SHP77 (cell line): ENCODE measurements around the gene CYP46A1.

Experiments used
- DNase-seq, 2 experiments: peaks; one replicate each; lab custom pipeline; 2025; lab: John Stamatoyannopoulos, UW

CYP46A1 gene

DNA sequence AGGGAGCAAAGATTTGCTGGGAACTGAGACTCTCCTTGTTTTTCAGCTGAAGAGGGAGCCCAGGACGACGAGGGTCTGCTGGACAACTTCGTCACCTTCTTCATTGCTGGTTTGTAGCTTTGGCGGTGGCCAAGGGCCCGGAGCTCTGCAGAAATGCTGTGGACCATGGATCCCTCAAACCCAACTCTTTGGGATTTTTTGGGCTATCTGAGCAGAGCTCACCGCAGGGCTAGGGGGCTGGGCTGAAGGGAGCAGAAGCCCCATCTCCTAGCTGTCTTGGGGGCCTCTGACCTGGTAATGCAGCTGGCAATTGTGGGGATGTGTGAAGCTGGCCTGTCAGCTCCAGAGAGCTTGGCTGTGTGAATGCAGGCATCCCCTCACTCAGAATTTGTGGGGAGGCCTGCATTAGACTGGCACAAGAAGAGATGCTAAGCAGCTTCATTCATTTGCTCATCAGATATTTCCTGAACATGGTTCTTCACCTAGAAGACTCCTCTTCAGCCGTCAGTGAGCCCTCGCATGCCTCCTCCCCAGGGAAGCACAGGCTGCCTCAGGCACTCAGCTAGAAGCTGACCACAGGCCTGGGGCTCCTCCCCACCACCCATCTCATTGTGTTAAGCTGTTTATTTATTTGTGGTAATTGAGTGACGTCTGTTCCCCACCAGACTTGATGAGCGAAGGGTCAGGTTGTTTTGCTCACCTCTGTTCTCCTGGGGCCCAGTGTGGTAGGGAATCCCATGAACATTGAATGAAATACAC is 32.2 kb downstream of the CYP46A1 start:
- DNase-seq: no peak

DNA sequence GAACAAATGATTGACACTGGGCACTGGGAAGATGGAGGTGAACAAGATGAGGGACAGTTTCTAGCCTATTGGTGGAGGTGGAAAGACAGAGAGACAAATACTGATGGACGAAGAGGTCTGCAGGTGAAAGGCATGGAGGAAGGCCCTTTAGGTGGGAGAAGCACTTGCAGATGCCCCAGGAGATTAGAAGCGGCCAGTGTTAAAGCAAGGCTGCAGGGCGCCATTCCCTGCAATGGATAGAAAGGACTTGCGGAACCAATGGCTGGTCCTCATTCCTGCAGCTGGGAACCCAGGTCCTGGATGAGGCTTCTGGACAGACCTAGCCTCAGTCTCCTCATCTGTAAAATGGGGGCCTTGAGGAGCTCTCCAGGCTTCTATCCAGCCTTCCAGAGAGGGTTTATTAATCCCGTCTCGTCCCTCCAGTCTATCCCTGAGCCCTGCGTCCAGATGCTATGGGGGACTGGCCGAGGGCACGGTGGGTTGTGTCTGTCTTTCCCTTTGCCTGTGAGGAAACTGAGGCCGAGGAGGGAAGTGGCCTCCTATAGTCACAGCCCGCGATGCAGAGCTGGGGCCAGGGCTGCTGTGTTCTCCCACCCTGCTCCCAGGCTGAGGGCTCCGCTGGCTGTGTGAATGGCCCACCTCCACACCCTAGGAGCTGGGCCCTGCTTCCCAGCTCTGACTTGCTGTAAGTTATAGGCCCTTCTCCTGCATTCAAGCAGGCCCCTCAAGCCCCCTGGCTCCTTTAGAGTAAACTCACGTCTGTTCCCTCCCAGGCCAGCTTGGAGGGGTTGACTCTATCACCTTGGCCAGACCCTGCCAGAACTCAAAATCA is 33.0 kb downstream of the CYP46A1 start:
- no peak for DNase-seq

DNA sequence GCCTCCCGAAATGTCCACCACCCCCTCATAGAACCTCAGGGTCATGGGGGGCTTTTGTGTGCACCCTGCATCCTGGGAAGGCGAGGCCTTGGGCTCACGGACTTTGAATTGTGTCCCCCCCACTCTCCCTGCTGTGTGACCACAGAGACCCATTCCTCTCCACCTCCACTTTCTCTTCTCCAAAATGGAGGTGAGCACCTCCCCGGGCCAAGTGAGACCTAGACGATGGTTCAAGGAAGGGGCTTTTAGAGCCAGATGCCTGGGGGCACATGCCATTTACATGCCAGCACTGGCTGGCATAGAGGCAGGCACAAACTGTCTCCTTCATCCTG is 33.5 kb downstream of the CYP46A1 start:
- no peak for DNase-seq

DNA sequence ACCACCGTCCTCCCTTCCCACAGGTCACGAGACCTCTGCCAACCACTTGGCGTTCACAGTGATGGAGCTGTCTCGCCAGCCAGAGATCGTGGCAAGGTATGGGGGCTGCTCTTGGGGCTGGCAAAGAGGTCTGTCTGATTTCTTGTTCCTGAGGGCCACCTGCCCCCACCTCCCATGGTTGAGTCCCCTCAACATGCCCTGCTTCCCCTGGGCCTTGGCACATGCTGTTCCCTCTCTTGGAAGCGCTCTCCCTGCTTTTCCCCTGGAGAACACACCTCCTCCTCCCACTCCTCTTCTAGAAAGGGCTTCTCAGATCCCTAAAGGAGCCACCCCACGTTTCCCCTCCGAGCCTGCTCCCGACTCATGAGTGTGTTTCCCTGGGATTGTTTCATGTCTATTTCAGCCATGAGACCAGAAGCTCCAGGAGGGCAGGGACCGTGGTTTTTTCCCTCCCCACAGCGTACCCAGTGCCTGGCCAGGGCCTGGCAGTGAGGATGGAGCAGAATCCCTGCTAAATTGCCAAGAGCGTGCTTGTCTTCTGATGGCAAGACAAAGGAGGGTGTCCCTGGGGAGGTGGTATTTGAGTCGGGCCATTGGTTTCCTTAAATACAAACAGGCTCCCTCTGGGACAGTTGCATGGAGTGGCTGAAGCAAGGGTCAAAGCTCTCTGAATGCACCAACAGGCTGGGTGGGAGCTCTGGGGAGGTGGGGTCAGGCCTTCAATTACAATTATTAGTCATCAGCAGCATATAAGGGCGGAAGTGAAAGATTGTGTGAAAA is 34.1 kb downstream of the CYP46A1 start:
- DNase-seq: no peak

DNA sequence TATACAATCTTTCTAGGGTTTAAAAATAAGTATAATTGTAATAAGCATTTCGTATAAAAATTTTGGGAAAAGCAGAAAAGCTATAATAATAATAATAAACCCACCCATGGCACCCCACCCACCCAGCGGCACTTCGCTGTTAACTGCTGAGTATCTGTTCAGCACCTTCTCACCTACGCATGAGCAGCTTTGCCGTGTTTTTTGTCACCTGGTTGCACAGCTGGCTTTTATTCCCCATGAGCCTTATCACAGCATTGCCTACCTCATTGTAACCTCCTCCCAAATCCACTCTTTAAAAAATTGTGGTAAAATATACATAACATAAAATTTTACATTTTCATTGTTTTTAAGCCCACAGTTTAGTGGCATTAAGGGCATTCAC is 34.7 kb downstream of the CYP46A1 start:
- DNase-seq: no peak

DNA sequence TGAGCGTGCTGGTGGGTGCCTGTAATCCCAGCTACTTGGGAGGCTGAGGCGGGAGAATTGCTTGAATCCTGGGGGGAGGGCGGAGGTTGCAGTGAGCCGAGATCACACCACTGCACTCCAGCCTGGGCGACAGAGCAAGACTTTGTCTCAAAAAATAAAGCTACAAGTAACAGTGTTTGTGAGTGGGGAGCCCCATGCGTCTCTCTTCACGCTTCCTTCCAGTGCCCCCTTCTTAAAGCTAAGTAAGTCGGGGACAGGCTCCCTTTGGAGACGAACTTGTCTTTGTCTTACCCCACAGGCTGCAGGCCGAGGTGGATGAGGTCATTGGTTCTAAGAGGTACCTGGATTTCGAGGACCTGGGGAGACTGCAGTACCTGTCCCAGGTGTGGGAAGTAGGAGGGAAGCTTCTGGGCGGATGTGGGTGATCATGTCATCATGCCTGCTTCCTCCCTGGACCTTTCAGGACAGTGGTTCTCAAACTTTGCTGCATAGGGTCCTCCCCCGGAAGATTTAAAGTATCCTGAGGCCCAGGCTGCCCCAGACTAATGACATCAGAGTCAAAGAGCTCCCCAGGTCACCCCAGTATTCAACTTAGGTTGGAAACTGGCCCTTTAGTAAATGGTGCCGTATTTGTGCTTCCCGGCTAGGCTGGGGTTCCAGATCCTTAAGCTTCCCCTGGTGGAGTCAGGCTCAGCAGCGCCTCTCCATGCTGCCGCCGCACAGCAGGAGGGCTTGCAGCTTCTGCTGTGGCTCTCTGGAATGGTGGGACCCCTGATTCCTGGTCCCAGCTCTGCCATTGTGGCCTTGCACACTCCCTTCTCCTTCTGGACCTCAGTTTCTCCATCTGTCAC is 37.1 kb downstream of the CYP46A1 start:
- no peak for DNase-seq

DNA sequence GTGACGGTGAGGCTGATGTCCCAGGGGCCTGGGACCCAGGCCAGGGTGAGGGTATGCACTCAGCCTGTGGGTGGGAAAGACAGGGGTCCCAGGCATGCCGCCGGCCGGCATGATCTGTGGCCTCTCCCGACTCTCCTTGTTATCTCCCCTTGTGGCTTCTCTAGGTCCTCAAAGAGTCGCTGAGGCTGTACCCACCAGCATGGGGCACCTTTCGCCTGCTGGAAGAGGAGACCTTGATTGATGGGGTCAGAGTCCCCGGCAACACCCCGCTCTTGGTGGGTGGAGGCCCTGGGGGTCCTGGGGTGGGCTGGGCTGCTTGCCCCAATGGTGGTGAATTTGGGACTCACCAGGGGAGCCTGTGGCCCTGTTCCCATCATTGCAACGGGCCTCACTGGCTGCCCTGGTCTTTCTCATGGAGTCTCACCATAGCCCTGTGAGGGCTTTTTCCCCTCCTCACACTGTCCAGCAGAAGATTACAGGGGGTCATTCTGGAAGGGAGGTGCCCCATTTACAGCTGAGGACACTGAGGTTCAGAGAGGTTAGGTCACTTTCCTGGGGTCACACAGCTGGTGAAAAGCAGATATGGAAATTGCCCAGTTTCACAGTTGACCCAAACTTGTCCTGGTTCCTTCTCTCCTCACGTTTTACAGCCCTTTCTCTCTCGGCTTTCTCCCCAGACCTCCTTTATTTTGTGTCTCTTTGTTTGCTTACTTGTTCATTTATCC is 37.9 kb downstream of the CYP46A1 start:
- no peak for DNase-seq

DNA sequence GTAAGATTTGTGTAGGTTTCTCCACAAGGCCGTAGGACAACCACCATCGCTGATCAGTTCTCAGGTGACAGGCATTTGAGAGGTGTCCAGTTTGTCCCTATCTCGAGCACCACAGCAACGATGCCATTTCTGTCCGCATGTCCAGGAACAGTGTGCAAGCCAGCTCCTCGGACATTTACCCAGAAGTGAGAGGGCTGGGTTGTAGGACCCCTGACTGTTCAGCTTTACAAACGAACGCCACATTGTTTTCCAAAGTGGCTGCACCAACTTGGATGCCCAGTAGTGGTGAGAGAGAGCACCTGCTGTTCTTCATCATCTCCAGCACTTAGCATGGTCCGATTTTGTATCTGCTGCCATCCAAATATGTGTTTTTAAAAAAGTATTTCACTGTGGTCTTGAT is 38.6 kb downstream of the CYP46A1 start:
- no peak for DNase-seq

DNA sequence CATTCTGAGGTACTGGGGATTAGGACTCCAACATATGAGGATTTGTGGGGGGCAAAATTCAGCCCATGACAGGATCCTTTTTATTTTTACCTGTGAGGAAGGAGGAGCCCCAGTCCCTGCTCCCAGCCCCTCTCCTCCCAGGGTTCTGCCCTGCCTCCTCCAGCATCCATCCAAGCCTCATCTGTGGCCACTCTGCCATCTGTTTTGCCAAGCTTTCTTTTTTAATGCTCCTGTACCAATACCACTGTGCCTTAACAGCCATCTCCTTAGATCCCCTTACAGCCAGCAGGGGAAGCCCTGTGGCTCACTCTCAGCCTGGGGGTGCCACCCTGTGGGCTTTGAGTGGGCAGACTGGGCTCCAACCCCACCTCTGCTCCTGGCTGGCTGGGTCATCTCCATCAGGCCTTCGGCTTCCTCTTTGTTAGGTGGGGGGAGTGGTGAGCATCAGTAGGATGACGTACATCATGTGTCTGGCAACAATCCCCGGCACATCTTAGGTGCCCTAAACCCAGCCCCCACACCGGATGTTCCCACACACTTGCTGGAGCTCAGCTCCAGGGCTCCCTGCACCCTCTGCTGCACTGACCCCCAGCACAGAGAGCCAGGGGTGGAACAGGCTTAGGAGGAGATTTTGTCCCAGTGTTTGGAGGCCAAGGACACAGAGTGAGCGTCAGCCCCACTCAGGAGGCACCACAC is 40.2 kb downstream of the CYP46A1 start:
- no peak for DNase-seq

DNA sequence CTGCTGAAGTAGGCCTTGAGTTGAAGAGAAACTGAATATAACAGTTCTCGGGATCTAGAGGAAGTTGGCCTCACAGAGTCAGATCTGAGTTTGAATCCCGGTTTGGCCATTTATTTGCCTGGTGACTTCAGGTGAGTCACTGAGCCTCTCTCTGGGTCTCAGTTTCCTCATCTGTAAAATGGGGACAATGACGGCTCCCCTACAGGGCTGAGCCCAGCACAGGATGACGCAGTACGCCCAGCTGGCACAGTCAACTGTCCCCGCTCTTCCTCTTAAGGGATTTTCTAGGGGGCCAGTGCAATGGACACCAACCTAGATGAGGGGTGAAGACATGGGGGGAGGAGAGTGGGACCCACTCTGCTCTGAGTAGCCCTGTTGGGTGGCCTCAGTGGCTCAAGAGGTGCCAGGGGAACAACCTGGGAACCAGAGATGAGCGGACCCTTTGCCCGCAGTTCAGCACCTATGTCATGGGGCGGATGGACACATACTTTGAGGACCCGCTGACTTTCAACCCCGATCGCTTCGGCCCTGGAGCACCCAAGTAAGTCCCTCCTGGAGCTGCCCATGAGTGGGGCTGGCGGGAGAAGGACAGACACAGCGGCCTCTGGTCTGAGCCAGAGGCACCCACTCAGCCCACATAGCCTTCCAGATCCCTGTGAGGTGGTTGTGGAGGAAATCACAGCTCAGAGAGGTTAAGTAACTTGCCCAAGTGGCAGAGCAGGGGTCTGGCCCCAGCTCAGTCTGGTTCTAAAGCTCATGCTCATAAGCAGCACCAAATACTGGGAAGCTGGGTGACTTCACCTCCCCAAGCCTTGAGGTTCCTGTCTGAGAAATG is 41.1 kb downstream of the CYP46A1 start:
- DNase-seq: no peak

DNA sequence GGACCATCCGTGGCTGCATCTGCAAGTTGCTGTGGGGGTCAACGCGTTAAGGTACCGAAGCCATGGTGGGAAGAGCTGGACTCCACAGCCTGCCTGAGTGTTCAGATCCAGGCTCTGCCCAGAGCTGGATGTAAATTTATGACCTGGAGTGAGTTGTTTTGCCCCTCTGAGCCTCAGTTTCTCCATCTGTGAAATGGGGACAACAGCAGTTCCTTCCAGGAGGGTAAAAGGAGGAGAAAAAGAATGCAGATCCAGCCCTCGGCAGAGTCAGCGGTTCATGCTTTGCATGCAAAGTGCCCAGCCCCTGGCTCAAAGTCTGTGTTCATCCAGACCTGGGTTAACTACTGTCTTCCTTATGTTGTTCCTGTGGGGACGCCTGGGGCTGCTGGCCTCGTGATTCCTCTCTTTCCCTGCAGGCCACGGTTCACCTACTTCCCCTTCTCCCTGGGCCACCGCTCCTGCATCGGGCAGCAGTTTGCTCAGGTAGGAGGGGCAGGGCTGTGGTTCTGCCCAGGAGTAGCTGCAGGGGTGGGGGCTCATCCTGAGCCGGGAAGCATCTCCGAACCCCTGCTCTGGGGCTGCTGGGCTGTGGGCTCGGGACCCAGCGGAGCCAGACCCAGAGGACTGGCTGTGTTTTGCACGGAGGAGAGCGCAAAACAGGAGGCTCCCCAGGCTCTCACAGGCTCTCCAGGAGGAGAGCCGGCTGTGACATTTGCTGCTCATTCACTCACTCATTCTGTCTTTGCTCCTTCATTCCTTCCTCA is 41.9 kb downstream of the CYP46A1 start:
- DNase-seq: no peak

DNA sequence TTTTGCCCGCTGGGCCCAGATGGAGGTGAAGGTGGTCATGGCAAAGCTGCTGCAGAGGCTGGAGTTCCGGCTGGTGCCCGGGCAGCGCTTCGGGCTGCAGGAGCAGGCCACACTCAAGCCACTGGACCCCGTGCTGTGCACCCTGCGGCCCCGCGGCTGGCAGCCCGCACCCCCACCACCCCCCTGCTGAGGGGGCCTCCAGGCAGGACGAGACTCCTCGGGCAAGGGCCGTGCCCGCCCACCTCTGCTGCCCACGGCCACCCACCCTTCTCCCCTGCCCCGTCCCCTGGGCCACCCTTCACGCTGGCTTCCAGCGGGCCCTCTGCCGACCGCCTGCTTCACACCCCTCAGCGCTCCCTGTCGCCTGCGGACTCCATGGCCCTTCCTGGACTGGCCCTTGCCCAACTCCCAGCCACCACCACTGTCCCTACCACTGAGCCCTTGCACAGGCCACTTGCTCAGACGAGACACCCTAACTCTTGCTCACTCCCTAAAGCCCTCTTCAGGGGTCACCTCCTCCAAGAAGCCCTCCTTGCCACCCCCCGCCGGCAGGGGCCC is 42.5 kb downstream of the CYP46A1 start:
- DNase-seq: no peak

DNA sequence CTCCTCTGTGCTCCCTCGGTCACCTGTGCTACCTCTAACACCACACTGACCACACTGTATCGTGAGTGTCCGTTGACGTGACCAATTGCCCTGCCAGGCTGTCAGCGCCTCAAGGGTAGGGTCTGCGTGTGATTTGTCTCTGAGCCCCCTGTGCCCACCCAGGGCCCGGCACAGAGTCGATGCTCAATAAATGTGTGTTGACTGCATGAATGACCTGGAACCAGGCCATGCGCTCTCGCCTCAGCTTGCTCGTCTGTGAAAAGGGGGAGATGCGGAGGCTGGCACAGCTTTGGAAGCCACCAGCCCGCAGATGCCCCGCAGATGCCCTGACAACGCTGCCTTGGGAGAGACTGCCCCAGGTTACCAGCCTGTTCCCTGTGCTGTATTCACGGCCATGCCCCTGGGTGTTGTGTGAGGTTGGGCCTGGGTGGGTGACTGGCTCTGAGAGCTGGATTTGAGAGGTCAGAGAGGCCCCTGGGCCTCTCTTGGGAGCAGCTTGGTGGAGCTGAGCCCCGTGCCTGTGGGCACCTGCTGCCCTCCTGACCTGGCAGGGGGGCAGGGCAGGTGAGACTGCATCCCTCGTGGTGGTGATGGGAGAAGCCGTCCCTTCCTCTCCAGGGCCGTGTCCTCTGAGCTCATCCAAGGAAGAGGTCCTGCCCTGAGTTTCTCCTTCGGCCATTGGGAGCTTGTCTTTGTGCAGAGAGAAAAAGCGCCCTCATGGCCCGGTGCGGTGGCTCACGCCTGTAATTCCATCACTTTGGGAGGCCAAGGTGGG is 43.2 kb downstream of the CYP46A1 start:
- DNase-seq: no peak

DNA sequence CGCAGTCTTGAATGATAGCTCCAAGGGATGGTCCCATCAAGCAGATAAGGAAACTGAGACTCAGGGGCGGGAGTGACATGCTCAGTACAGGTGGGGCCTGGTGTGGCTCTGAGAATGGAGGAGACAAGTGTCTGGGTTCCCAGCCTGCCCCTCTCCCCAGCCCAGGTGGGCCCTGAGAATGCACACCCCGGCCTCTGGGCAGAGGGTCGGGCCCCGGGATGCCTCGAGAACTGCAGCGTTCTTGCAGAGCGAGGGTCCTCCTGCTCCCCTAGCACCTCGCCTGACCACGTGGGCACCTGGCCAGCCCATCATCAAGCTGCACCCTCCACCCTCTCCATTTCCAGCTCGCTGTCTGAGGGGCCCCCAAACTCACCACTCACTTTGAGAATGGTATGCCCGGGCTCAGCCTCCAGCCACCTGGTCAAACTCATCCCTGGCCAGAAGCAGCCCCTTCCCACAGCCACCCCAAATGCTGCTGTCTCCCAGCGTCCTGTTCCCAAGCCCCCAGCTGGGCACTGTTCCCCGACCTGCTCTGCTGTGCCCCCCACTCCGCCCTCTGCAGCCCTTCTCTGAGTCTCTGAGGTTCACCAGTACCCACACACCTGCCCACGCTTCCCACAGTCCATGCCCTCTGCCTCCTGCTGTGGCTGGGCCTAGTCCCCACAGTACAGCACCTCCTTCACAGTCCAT is 44.3 kb downstream of the CYP46A1 start:
- no peak for DNase-seq

DNA sequence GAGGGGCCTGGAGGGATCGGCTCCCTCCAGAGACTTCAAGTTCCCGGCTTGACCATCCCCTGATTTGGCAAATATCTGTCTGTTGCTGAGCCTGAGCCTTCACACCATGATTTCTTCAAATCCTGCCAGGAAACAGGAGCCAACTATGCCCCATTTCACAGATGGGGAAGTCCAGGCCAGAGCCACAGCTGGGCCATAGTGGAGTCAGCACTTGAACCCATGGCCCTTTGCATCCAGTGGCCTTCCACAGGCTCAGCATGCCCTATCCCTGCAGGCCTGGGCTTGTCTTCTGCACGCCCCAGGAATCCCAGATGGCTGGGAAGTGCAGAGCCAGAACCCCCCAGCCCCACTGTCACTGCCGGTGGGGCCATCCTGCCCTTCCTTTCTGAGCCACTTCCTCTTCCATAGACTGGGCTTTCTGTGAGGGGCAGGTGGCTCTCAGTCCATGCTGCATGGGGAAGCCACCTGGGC is 44.9 kb downstream of the CYP46A1 start:
- DNase-seq: no peak

DNA sequence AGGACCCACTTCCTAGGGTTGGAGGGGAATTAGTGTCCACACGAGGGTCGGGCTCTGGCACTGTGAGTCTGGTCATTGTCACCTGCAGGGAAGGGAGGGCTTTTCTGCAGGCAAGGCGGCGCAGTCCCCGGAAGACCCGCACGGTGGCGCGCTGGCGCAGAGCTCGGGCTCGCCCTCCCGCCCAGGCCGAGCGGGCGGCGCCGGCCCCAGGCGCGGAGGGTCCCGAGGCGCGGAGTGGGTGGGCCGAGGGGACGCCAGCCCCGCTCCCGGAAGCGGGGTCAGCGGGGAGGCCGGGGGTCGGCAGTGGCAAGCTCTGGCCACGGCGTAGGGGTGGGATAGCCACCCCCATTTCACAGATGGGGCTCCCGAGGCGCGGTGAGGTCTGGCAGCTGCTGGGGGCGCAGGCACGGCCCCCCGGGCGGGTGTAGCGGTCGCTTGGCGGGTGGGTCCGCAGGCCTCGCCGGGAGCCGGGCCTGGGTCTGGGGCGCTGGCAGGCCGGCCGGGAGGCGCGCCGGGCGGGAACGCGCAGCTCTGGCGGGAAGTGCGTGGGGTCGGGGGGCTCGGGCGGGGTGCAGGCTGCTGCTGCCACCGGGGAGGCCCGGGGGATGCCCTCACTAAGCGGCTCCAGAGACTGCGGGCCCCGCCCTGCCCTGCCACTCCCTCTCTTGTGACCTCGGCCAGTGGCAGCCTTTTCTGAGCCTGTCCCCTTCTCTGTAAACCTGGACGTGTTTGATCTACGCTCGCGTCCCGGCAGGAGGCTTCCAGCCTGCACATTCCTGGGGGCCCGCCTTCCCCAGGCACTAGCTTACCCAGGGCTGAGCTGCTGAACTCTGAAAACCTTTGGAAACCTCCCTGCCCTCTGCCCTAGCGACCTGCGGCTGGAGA is 46.1 kb downstream of the CYP46A1 start:
- peak in 1 of 2 experiments; percentile 13 for DNase-seq
